A549 (cell line): Measurements from ENCODE around the gene C11orf91.

Experiments
- CEBPB ChIP-seq, 2 experiments: fragments of >200 bp in 1 of 2; sonication (Bioruptor Twin) in 1 of 2; formaldehyde crosslinking in 1 of 2; IDR thresholded peaks; 2 replicates each; pipeline ENCODE4 v1.6.1; 2012 to 2016
- CTCF ChIP-seq: fragments of >200 bp; sonication (Bioruptor Twin); formaldehyde crosslinking; IDR thresholded peaks from 3 replicates; pipeline ENCODE4 v1.5.1; 2016
- JUNB ChIP-seq: fragments of >200 bp; sonication (Bioruptor Twin); formaldehyde crosslinking; IDR thresholded peaks from 2 replicates; pipeline ENCODE4 v1.6.1; 2016

GRCh38 chr11:33665350-33666106 is 35.1 kb downstream of the C11orf91 start:
- TF ChIP-seq CTCF: no peak
- no peak for TF ChIP-seq JUNB
- TF ChIP-seq CEBPB (IDR thresholded peaks at IDR 0.05): no peak
